ENCODE measurements around the gene TPPP2. TPM values are rescaled to one million over a fixed set of nuclear protein-coding genes. Genes with fewer than 3 reads are reported as not detected.
A peak's percentile ranks its signal among the peaks of the same experiment; 100 is the strongest.
"Not testable (repeated sequence)": the region's sequence is repeated elsewhere in the genome, so short reads cannot be mapped to it uniquely, and the experiment has no call there.

Gene TPPP2
- total RNA-seq, 1 experiment from 2014 or later = not detected

GRCh38 chr14:21003788-21004346 lies 26.1 kb upstream of the TPPP2 start:
- DNase-seq = no peak
- Histone ChIP-seq H3K9me3 (ENCODE audit: low read length) (no peaks in the 10 kb centered on the region), H3K27me3 (ENCODE audit: low read length) (no peaks in the 10 kb centered on the region), H3K4me2 (ENCODE audit: low read depth, low read length, poor library complexity, severe bottlenecking) (no peak overlapping the region), H4K20me1 (ENCODE audit: insufficient read depth, low read depth, low read length) (no peaks in the 10 kb centered on the region), H3K9ac (ENCODE audit: low read length) (no peak overlapping the region), H3K9me2 (replicated peaks; ENCODE audit: insufficient read depth, low read length) (no peaks in the 10 kb centered on the region), H3K4me3 (ENCODE audit: low read length) (no peak overlapping the region), H3K36me3 (ENCODE audit: insufficient read depth, low read length) (no peaks in the 10 kb centered on the region), H3K79me2 (ENCODE audit: low read length) (no peaks in the 10 kb centered on the region), H2AFZ (ENCODE audit: low read length) (no peak overlapping the region), H3K4me1 (ENCODE audit: low read length) (peaks cover 5% of the 10 kb centered on the region), H3K27ac (ENCODE audit: low read length) (no peak overlapping the region)

DNA sequence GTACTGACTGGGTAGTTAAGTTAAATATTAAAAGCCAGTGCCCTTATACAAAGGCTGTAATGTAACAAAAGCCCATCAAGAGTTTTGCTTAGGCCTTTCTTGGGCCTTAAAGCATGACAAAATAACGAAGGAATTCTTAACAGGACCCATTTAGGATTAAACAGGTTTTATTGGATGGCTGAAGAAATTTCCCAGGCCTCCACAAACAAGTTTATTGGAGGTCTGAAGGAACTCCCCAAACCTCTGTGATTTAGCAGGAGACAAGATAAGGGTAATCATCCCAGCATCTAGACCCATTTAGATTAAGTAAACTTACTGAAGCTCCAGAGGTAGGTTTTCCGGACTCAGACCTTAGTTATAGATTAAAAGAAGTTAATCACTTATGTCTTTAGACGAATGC lies 20.3 kb upstream of the TPPP2 start:
- not testable (repeated sequence) for H3K4me1 ChIP-seq (ENCODE audit: low read length); H3K4me2 ChIP-seq (ENCODE audit: low read depth, low read length, poor library complexity, severe bottlenecking); H3K36me3 ChIP-seq (ENCODE audit: insufficient read depth, low read length); H4K20me1 ChIP-seq (ENCODE audit: insufficient read depth, low read depth, low read length); H3K27ac ChIP-seq (ENCODE audit: low read length); H3K79me2 ChIP-seq (ENCODE audit: low read length); H3K9me3 ChIP-seq (ENCODE audit: low read length); H3K27me3 ChIP-seq (ENCODE audit: low read length); H2AFZ ChIP-seq (ENCODE audit: low read length); DNase-seq; H3K4me3 ChIP-seq (ENCODE audit: low read length); H3K9me2 ChIP-seq (replicated peaks; ENCODE audit: insufficient read depth, low read length); H3K9ac ChIP-seq (ENCODE audit: low read length)

GRCh38 chr14:21011136-21011535 lies 18.9 kb upstream of the TPPP2 start:
- no peaks in the 10 kb centered on the region for H4K20me1 ChIP-seq (ENCODE audit: insufficient read depth, low read depth, low read length)
- no peaks in the 10 kb centered on the region for H3K9me2 ChIP-seq (replicated peaks; ENCODE audit: insufficient read depth, low read length)
- no peaks in the 10 kb centered on the region for H3K36me3 ChIP-seq (ENCODE audit: insufficient read depth, low read length)
- H3K27me3 ChIP-seq (ENCODE audit: low read length) = no peaks in the 10 kb centered on the region; the same call in 1 of the 2 replicates
- H3K79me2 ChIP-seq (ENCODE audit: low read length) = no peaks in the 10 kb centered on the region
- no peak overlapping the region for H3K27ac ChIP-seq (ENCODE audit: low read length)
- peaks cover 1% of the 10 kb centered on the region; the same call in 1 of the 2 replicates for H3K4me1 ChIP-seq (ENCODE audit: low read length)
- H3K4me3 ChIP-seq (ENCODE audit: low read length) = no peak overlapping the region
- no peaks in the 10 kb centered on the region for H3K9me3 ChIP-seq (ENCODE audit: low read length)
- H2AFZ ChIP-seq (ENCODE audit: low read length) = no peak overlapping the region
- no peak for DNase-seq
- H3K9ac ChIP-seq (ENCODE audit: low read length) = no peak overlapping the region
- no peak overlapping the region for H3K4me2 ChIP-seq (ENCODE audit: low read depth, low read length, poor library complexity, severe bottlenecking)

DNA sequence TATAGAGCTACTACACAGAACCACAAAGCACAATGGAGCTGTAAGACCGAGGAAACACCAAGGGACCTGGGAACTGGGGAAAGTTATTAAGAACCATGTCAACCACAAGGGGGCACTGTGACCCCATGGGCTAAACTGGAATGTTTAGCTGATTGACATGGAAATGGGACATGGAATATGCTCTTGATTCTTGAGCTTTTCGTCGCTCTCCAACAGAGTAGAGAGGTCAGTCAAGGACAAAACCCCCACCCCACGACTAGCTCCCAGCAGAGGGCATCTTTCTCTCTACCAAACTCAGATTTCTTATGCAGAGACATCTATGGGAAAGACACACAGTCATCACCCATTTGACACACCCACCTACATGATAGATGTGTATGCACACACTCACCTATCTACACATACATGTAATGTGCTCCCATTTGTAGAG lies 15.2 kb upstream of the TPPP2 start:
- Histone ChIP-seq H3K4me2 (ENCODE audit: low read depth, low read length, poor library complexity, severe bottlenecking) (no peak overlapping the region), H2AFZ (ENCODE audit: low read length) (no peak overlapping the region), H3K9me3 (ENCODE audit: low read length) (no peaks in the 10 kb centered on the region), H3K27ac (ENCODE audit: low read length) (no peak overlapping the region), H3K9ac (ENCODE audit: low read length) (no peak overlapping the region), H3K4me1 (ENCODE audit: low read length) (no peaks in the 10 kb centered on the region), H3K27me3 (ENCODE audit: low read length) (no peaks in the 10 kb centered on the region; the same call in 1 of the 2 replicates), H3K9me2 (replicated peaks; ENCODE audit: insufficient read depth, low read length) (no peaks in the 10 kb centered on the region), H3K36me3 (ENCODE audit: insufficient read depth, low read length) (no peaks in the 10 kb centered on the region), H4K20me1 (ENCODE audit: insufficient read depth, low read depth, low read length) (no peaks in the 10 kb centered on the region), H3K79me2 (ENCODE audit: low read length) (no peaks in the 10 kb centered on the region), H3K4me3 (ENCODE audit: low read length) (no peak overlapping the region)
- DNase-seq = peak; percentile 90

GRCh38 chr14:21015312-21015711 lies 14.7 kb upstream of the TPPP2 start:
- Histone ChIP-seq H3K36me3 (ENCODE audit: insufficient read depth, low read length) (no peaks in the 10 kb centered on the region), H3K79me2 (ENCODE audit: low read length) (no peaks in the 10 kb centered on the region), H3K4me2 (ENCODE audit: low read depth, low read length, poor library complexity, severe bottlenecking) (no peak overlapping the region), H3K9ac (ENCODE audit: low read length) (no peak overlapping the region), H3K4me3 (ENCODE audit: low read length) (no peak overlapping the region), H3K9me3 (ENCODE audit: low read length) (no peaks in the 10 kb centered on the region), H3K4me1 (ENCODE audit: low read length) (no peaks in the 10 kb centered on the region), H2AFZ (ENCODE audit: low read length) (no peak overlapping the region), H3K27ac (ENCODE audit: low read length) (no peak overlapping the region), H3K27me3 (ENCODE audit: low read length) (no peaks in the 10 kb centered on the region; the same call in 1 of the 2 replicates), H3K9me2 (replicated peaks; ENCODE audit: insufficient read depth, low read length) (no peaks in the 10 kb centered on the region), H4K20me1 (ENCODE audit: insufficient read depth, low read depth, low read length) (no peaks in the 10 kb centered on the region)
- no peak for DNase-seq

DNA sequence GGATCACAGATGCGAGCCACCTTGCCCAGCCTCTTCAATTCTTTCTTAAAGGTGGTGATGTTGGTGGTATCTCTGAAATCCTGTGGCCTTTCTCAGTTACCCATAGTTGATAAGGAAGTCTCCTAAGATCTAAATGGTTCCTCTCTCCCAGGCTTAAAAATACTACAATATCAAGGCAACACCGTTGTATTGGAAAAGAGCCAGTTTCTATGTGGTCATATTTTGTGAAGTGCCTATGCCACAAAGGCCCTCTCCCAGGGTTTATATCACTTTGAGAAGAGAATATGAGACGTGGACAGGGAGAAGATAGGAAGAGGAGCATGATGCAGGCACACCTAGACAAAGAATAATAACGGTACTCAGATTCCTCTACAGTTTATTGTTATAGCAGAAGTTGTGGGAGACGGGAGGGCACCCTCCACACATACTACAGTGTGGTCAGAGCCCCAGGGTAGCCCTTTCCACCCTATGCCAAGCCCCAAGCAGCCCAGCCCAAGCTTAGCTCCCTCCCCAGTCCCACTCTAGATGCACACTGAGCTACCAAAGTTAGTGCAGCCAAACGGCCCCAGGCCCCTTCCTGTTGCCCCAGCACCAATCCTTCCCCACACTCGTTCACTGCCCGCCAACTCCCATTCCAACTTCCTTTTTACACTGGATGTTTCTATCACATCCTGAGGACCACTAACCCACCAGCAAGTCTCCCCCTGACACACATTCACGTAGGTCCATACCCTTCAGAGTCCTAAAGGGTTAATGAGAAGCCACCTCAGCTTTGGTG lies 13.4 kb upstream of the TPPP2 start:
- H3K4me3 ChIP-seq (ENCODE audit: low read length) = no peak overlapping the region
- no peak overlapping the region for H3K27ac ChIP-seq (ENCODE audit: low read length)
- H3K4me1 ChIP-seq (ENCODE audit: low read length) = no peaks in the 10 kb centered on the region
- H3K36me3 ChIP-seq (ENCODE audit: insufficient read depth, low read length) = no peaks in the 10 kb centered on the region
- DNase-seq = no peak
- H3K9me2 ChIP-seq (replicated peaks; ENCODE audit: insufficient read depth, low read length) = no peaks in the 10 kb centered on the region
- H3K27me3 ChIP-seq (ENCODE audit: low read length) = no peaks in the 10 kb centered on the region; the same call in 1 of the 2 replicates
- H3K9me3 ChIP-seq (ENCODE audit: low read length) = no peaks in the 10 kb centered on the region
- no peaks in the 10 kb centered on the region for H4K20me1 ChIP-seq (ENCODE audit: insufficient read depth, low read depth, low read length)
- no peak overlapping the region for H3K9ac ChIP-seq (ENCODE audit: low read length)
- H2AFZ ChIP-seq (ENCODE audit: low read length) = no peak overlapping the region
- no peak overlapping the region for H3K4me2 ChIP-seq (ENCODE audit: low read depth, low read length, poor library complexity, severe bottlenecking)
- H3K79me2 ChIP-seq (ENCODE audit: low read length) = no peaks in the 10 kb centered on the region

DNA sequence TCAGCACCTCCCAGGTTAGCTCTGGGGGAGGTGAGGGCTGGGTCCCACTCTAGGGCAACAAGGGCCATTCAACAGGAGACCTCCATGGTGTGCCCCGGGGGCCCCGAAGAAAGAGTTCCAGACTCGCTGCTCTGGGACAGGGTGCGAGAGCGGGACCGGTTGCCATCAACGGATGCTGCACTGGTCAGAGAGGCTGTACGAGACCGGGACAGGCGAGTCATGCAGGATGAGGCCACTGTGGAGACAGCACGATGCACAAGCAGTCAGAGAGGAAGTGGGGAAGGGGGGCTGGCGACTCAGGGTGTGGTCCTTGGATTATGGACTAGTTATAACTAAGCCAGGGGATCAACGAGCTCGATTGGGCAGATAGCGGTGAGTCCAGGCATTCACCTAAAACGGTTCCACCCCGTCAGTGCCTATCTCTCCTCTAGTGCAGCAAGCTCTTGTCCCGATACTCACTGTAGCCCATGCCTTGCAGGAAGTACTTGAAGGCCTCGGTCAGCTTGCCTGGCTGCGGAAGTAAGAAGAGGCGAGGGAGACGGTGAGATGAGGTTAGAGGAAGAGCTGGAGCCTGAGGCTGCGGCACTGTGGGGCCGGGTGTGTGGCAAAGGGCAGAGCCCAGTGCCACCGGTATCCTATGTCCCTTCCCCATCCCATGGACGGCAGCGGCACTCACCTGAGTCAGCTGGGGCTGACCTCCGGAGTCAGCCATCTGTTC lies 12.3 kb upstream of the TPPP2 start:
- H3K4me3 ChIP-seq (ENCODE audit: low read length) = no peak overlapping the region
- H3K9me3 ChIP-seq (ENCODE audit: low read length) = no peaks in the 10 kb centered on the region
- no peak overlapping the region for H3K27ac ChIP-seq (ENCODE audit: low read length)
- no peak overlapping the region for H3K4me2 ChIP-seq (ENCODE audit: low read depth, low read length, poor library complexity, severe bottlenecking)
- no peaks in the 10 kb centered on the region for H3K79me2 ChIP-seq (ENCODE audit: low read length)
- H3K36me3 ChIP-seq (ENCODE audit: insufficient read depth, low read length) = no peaks in the 10 kb centered on the region
- DNase-seq = no peak
- no peaks in the 10 kb centered on the region for H4K20me1 ChIP-seq (ENCODE audit: insufficient read depth, low read depth, low read length)
- no peak overlapping the region for H2AFZ ChIP-seq (ENCODE audit: low read length)
- no peaks in the 10 kb centered on the region for H3K9me2 ChIP-seq (replicated peaks; ENCODE audit: insufficient read depth, low read length)
- no peaks in the 10 kb centered on the region; the same call in 1 of the 2 replicates for H3K27me3 ChIP-seq (ENCODE audit: low read length)
- H3K9ac ChIP-seq (ENCODE audit: low read length) = no peak overlapping the region
- H3K4me1 ChIP-seq (ENCODE audit: low read length) = no peaks in the 10 kb centered on the region

- no peaks in the 10 kb centered on the region for H4K20me1 ChIP-seq (ENCODE audit: insufficient read depth, low read depth, low read length)
- H3K9me3 ChIP-seq (ENCODE audit: low read length) = no peaks in the 10 kb centered on the region
- H3K79me2 ChIP-seq (ENCODE audit: low read length) = no peaks in the 10 kb centered on the region
- no peaks in the 10 kb centered on the region for H3K4me1 ChIP-seq (ENCODE audit: low read length)
- no peak overlapping the region for H3K4me3 ChIP-seq (ENCODE audit: low read length)
- H2AFZ ChIP-seq (ENCODE audit: low read length) = no peak overlapping the region
- no peak for DNase-seq
- no peak overlapping the region for H3K9ac ChIP-seq (ENCODE audit: low read length)
- H3K27me3 ChIP-seq (ENCODE audit: low read length) = no peaks in the 10 kb centered on the region; the same call in 1 of the 2 replicates
- H3K9me2 ChIP-seq (replicated peaks; ENCODE audit: insufficient read depth, low read length) = no peaks in the 10 kb centered on the region
- H3K36me3 ChIP-seq (ENCODE audit: insufficient read depth, low read length) = no peaks in the 10 kb centered on the region
- no peak overlapping the region for H3K27ac ChIP-seq (ENCODE audit: low read length)
- no peak overlapping the region for H3K4me2 ChIP-seq (ENCODE audit: low read depth, low read length, poor library complexity, severe bottlenecking)
Measured at GRCh38 chr14:21018286-21018685, 11.7 kb upstream of the TPPP2 start.
